K562 (cell line): ENCODE results near the gene CHMP5. TPM values are rescaled to one million over a fixed set of nuclear protein-coding genes. Genes with fewer than 3 reads are reported as not detected.

Source experiments
- ATAC-seq: fragments of 200-7000 bp; cut with Tn5 transposase; 3 replicates; pipeline ENCODE4 v1.9.1; 2020; ENCODE audit warnings: moderate library complexity
- BruUV-seq: library from RNA; stranded (reverse); fragments of 400-500 nt; replicated peaks from 2 replicates; lab custom pipeline; 2021; lab: Mats Ljungman, UMichigan
- CTCF ChIA-PET: fragments of 300-600 bp; formaldehyde crosslinking; extraction: SDS; loops from one replicate; lab custom pipeline; 2021; ENCODE audit warnings: low intra/inter-chr PET ratio; lab: Yijun Ruan, JAX
- POLR2A ChIA-PET: fragments of 300-600, 350-650 bp; sonication (Branson Sonifier 250); formaldehyde crosslinking; extraction: SDS; loops from one replicate; lab custom pipeline; 2021; ENCODE audit warnings: antibody characterized with exemption, inconsistent platforms; lab: Yijun Ruan, JAX
- DNase-seq, 4 experiments: peaks; one replicate each; pipeline versions ENCODE4 v3.0.0 to v3.0.0-alpha.2; 2011 to 2018; ENCODE audit warnings: low spot score in 3 of 4, mixed read lengths in 3 of 4; ENCODE audit errors: extremely low read depth in 1 of 4
- FAIRE-seq: peaks from 2 replicates; lab custom pipeline; 2011; peaks lifted over from hg19 to GRCh38; lab: Jason Lieb, UNC
- H2AFZ ChIP-seq: 2 replicates; pipeline ENCODE4 v1.6.0; 2011; ENCODE audit warnings: low read depth, low read length, control low read depth, inconsistent platforms
- H3K27ac ChIP-seq: fragments of 200-600 bp; 3 replicates; pipeline ENCODE4 v1.8.0; 2011; ENCODE audit warnings: low read depth, mild to moderate bottlenecking, control low read depth, inconsistent platforms, low read length, moderate library complexity, mixed read lengths; ENCODE audit errors: extremely low read depth
- H3K27me3 ChIP-seq, 2 experiments: fragments of 300-600 bp in 1 of 2; 2 replicates in 1 of 2; 3 replicates in 1 of 2; pipeline versions ENCODE4 v1.6.0 to v1.8.0; 2011; ENCODE audit warnings: inconsistent platforms in 2 of 2, low read length in 2 of 2, mild to moderate bottlenecking in 1 of 2, mixed read lengths in 1 of 2, moderate library complexity in 1 of 2; ENCODE audit not compliant: control insufficient read depth in 2 of 2, insufficient read depth in 2 of 2
- H3K36me3 ChIP-seq: fragments of 300-600 bp; 3 replicates; pipeline ENCODE4 v1.8.0; 2011; ENCODE audit warnings: mild to moderate bottlenecking, low read length, inconsistent platforms; ENCODE audit not compliant: control insufficient read depth, insufficient read depth
- H3K4me1 ChIP-seq, 2 experiments: fragments of 200-600 bp in 1 of 2; replicated peaks in 1 of 2; 2 replicates in 1 of 2; 3 replicates in 1 of 2; pipeline versions ENCODE4 v1.5.1 to v1.8.0; 2011; ENCODE audit warnings: inconsistent platforms in 2 of 2, low read length in 2 of 2, mild to moderate bottlenecking in 1 of 2, mixed read lengths in 1 of 2, moderate library complexity in 1 of 2; ENCODE audit not compliant: control insufficient read depth in 2 of 2, insufficient read depth in 2 of 2
- H3K4me2 ChIP-seq: 2 replicates; pipeline ENCODE4 v1.6.1; 2011; ENCODE audit warnings: low read length, control low read depth, inconsistent platforms, mixed read lengths; ENCODE audit not compliant: insufficient read depth
- H3K4me3 ChIP-seq: fragments of 200-600 bp; sonication (generic), shearing (Covaris generic); 2 replicates; pipeline ENCODE4 v1.5.1; 2016; ENCODE audit warnings: control low read depth, inconsistent platforms
- H3K79me2 ChIP-seq: fragments of 200-600 bp; 3 replicates; pipeline ENCODE4 v1.8.0; 2011; ENCODE audit warnings: low read length, inconsistent platforms; ENCODE audit not compliant: control insufficient read depth, insufficient read depth
- H3K9ac ChIP-seq, 2 experiments: 2 replicates each; pipeline versions ENCODE4 v1.6.0 to v1.6.1; 2011; ENCODE audit warnings: low read depth in 2 of 2, low read length in 2 of 2, control low read depth in 1 of 2, inconsistent platforms in 1 of 2, mild to moderate bottlenecking in 1 of 2, mixed read lengths in 1 of 2; ENCODE audit not compliant: insufficient read depth in 1 of 2
- H3K9me1 ChIP-seq: one replicate; pipeline ENCODE4 v1.6.0; 2011; ENCODE audit warnings: inconsistent platforms, mild to moderate bottlenecking, low read length, moderate library complexity; ENCODE audit not compliant: control insufficient read depth, insufficient read depth
- H3K9me3 ChIP-seq: replicated peaks from 2 replicates; pipeline ENCODE4 v1.5.1; 2011; ENCODE audit warnings: low read depth, low read length, inconsistent platforms; ENCODE audit not compliant: control insufficient read depth, insufficient read depth
- H4K20me1 ChIP-seq: replicated peaks from 2 replicates; pipeline ENCODE4 v1.6.1; 2011; ENCODE audit warnings: low read length, inconsistent platforms, mixed read lengths; ENCODE audit not compliant: control insufficient read depth, insufficient read depth
- BCOR ChIP-seq: fragments of 450-650 bp; IDR thresholded peaks from 2 replicates; pipeline ENCODE4 v1.6.1; 2016
- CTCF ChIP-seq, 3 experiments: IDR thresholded peaks in 2 of 3; conservative IDR thresholded peaks in 1 of 3; 2 replicates each; pipeline ENCODE4 v1.5.1; 2011 to 2012; ENCODE audit warnings: low read length in 3 of 3, mild to moderate bottlenecking in 3 of 3, control low read depth in 2 of 3, improper control_type of control experiment in 1 of 3, inconsistent platforms in 1 of 3, low read depth in 1 of 3, mixed read lengths in 1 of 3, moderate library complexity in 1 of 3; ENCODE audit not compliant: insufficient read depth in 2 of 3
- EP300 ChIP-seq: IDR thresholded peaks from 2 replicates; pipeline ENCODE4 v1.6.1; 2012; ENCODE audit warnings: low read length, improper control_type of control experiment
- GTF2A2 ChIP-seq: IDR thresholded peaks from 2 replicates; pipeline ENCODE4 v1.6.1; 2016; ENCODE audit warnings: mild to moderate bottlenecking, missing genetic modification characterization, missing compliant biosample characterization
- HMBOX1 ChIP-seq: sonication (generic); IDR thresholded peaks from 2 replicates; pipeline ENCODE4 v1.6.1; 2016
- LCOR ChIP-seq: sonication (generic); formaldehyde crosslinking; IDR thresholded peaks from 2 replicates; pipeline ENCODE4 v1.8.0; 2022; ENCODE audit warnings: mild to moderate bottlenecking, missing genetic modification reagents
- RNF219 ChIP-seq: fragments of 250-450 bp; sonication (Bioruptor Pico); IDR thresholded peaks from 2 replicates; pipeline ENCODE4 v1.5.0; 2022; ENCODE audit warnings: mild to moderate bottlenecking
- SIN3B ChIP-seq: fragments of 450-650 bp; IDR thresholded peaks from 2 replicates; pipeline ENCODE4 v1.6.1; 2017; ENCODE audit warnings: low read depth, mild to moderate bottlenecking, moderate library complexity
- SMARCC2 ChIP-seq: fragments of 450-650 bp; IDR thresholded peaks from 2 replicates; pipeline ENCODE4 v1.6.1; 2017; ENCODE audit warnings: antibody characterized with exemption, moderate library complexity, mild to moderate bottlenecking, low read depth
- ZBTB9 ChIP-seq: fragments of 450-650 bp; formaldehyde crosslinking; IDR thresholded peaks from 2 replicates; pipeline ENCODE4 v1.4.0; 2020; ENCODE audit warnings: mild to moderate bottlenecking, moderate library complexity
- ZNF124 ChIP-seq: sonication (generic); formaldehyde crosslinking; IDR thresholded peaks from 2 replicates; pipeline ENCODE4 v1.8.1; 2022; ENCODE audit warnings: missing genetic modification reagents
- WGBS: fragments of 100-300 bp; shearing (Covaris generic); methylation state at CpG from one replicate; pipeline ENCODE4 v1.1.6; 2016; ENCODE audit warnings: low coverage, mixed read lengths; ENCODE audit not compliant: insufficient coverage; ENCODE audit errors: missing lambda C conversion rate; 5-methylcytosine and 5-hydroxymethylcytosine counted together
- in situ Hi-C: fragments of 300-500 bp; cut with MboI; formaldehyde crosslinking; loops from 4 replicates; pipeline ENCODE4 v1.15.0; 2018; ENCODE audit warnings: inconsistent platforms, mixed read lengths
- intact Hi-C: fragments of 100-400 bp; cut with micrococcal nuclease; formaldehyde crosslinking; loops from 2 replicates; pipeline ENCODE4 v1.14.2; 2022
- polyA plus RNA-seq, 8 experiments: library from polyadenylated mRNA; depleted of rRNA in 4 of 8; stranded (reverse) in 5 of 8; unstranded in 3 of 8; fragments of >200 nt; fragmentation: Nextera tagmentation in 2 of 8; fragmentation: Illumina TruSeq in 1 of 8; extraction: Ambion mirVana in 2 of 8; extraction: Trizol in 1 of 8; gene quantifications; 2 replicates each; pipeline versions ENCODE4 v1.2.1 to v1.2.3, GENCODE V29; 2011 to 2014; ENCODE audit warnings: inconsistent platforms in 1 of 8, missing spikeins in 1 of 8
- total RNA-seq, 7 experiments: library from RNA; depleted of rRNA in 6 of 7; stranded (reverse); fragments of >200 nt in 6 of 7; fragmentation: Illumina TruSeq in 2 of 7; extraction: Trizol in 2 of 7; gene quantifications; 2 replicates each; pipeline versions ENCODE4 v1.2.1 to v1.2.3, GENCODE V29; 2011 to 2021; ENCODE audit warnings: low replicate concordance in 1 of 7

CHMP5 gene
- total and polyA plus RNA-seq, 9 of the 15 experiments (the other 6 are each of a cell fraction or from before 2014, with no cell fraction given) = 36.0 to 105 (median 54.9) TPM

DNA sequence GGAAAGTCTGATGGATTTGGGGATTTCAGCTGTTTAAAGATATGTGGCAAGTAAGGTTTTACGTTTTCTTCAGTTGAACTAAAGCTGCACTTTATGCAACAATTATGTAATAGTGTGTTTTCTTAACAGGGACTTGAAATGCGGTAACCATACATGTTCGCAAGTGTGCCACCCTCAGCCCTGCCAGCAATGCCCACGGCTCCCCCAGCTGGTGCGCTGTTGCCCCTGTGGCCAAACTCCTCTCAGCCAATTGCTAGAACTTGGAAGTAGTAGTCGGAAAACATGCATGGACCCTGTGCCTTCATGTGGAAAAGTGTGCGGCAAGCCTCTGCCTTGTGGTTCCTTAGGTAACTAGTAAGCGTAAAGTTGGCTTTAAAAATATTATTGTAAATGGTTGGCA lies 53.9 kb downstream of the CHMP5 start:
- H3K36me3 ChIP-seq = peaks cover 87% of the 10 kb centered on the region
- FAIRE-seq (no peak), ATAC-seq (no peak), DNase-seq (no peak)
- H3K4me1 ChIP-seq = no peaks in the 10 kb centered on the region
- in situ Hi-C loops = no loop called here
- POLR2A ChIA-PET = interaction anchor here (1.3 to 1.9 kb wide), 2 partner anchors 10 to 22 kb away, joined by 5 to 6 read pairs; no protein-coding TSS in a partner anchor
- WGBS = 96% methylated on average over 7 of the region's 8 CpGs
- H3K4me3 ChIP-seq = no peak overlapping the region
- no peak for TF ChIP-seq EP300
- TF ChIP-seq SMARCC2 = no peak
- H3K79me2 ChIP-seq = no peaks in the 10 kb centered on the region
- H3K9me3 ChIP-seq = no peaks in the 10 kb centered on the region
- no TSS peak for BruUV-seq
- H3K9me1 ChIP-seq = no peaks in the 10 kb centered on the region
- H3K27ac ChIP-seq = no peak overlapping the region
- H3K4me2 ChIP-seq = no peak overlapping the region
- no peaks in the 10 kb centered on the region for H3K27me3 ChIP-seq
- no peak overlapping the region for H2AFZ ChIP-seq
- intact Hi-C loops = no loop called here
- CTCF ChIA-PET = no interaction called here
- H3K9ac ChIP-seq = no peak overlapping the region
- no peaks in the 10 kb centered on the region for H4K20me1 ChIP-seq

- no peak for FAIRE-seq
- H3K9ac ChIP-seq = no peak overlapping the region
- BruUV-seq = no TSS peak
- TF ChIP-seq ZNF124 (no peak), GTF2A2 (tag) (no peak), ZBTB9 (no peak), RNF219 (CRISPR knock-in tag) (no peak), CTCF (IDR thresholded peaks at IDR 0.05 in 2 of 3, conservative IDR thresholded peaks at IDR 0.05 in 1 of 3; ENCODE audit: insufficient read depth in 2 of 3, low read depth in 1 of 3, low read length in 3 of 3) (no peak), HMBOX1 (no peak), LCOR (CRISPR knock-in tag) (no peak), BCOR (no peak), SIN3B (no peak)
These were observed 55.4 kb downstream of the CHMP5 start for GRCh38 chr9:33320230-33320567.

More at GRCh38 chr9:33320230-33320567, 55.4 kb downstream of the CHMP5 start:
- Histone ChIP-seq H3K9me3 (no peaks in the 10 kb centered on the region), H4K20me1 (no peaks in the 10 kb centered on the region), H3K27me3 (no peaks in the 10 kb centered on the region), H3K4me2 (no peak overlapping the region), H3K27ac (no peak overlapping the region), H2AFZ (no peak overlapping the region), H3K4me1 (no peaks in the 10 kb centered on the region), H3K4me3 (no peak overlapping the region), H3K36me3 (peaks cover 84% of the 10 kb centered on the region), H3K79me2 (no peaks in the 10 kb centered on the region), H3K9me1 (no peaks in the 10 kb centered on the region)
- ChIA-PET CTCF (no interaction called here), POLR2A (interaction anchor here (1.1 kb wide), 1 partner anchor 30 kb away, joined by 4 read pairs; the partner anchor contains the start of gene NFX1)
- DNase-seq (no peak), ATAC-seq (no peak)
- WGBS = 60% methylated on average over 1 of the region's 1 CpG
- intact Hi-C loops (no loop called here), in situ Hi-C loops (no loop called here)
